PFSK-1 (cell line): ENCODE data around the gene USP30.

Source experiments
- FOXP2 ChIP-seq: optimal IDR thresholded peaks from 2 replicates; pipeline ENCODE3; 2011; ENCODE audit warnings: borderline replicate concordance, control low read depth, inconsistent platforms; ENCODE audit not compliant: insufficient read depth; ENCODE audit errors: extremely low read length, extremely low read depth
- POLR2AphosphoS5 ChIP-seq: IDR thresholded peaks from 2 replicates; pipeline ENCODE4 v1.6.1; 2012; ENCODE audit warnings: low read depth, mild to moderate bottlenecking, control low read depth, low read length, moderate library complexity
- REST ChIP-seq, 2 experiments: IDR thresholded peaks; 2 replicates each; pipeline versions ENCODE4 v1.6.1 to v1.8.0; 2011 to 2012; ENCODE audit warnings: low read depth in 2 of 2, low read length in 2 of 2, control low read depth in 1 of 2, inconsistent platforms in 1 of 2, mild to moderate bottlenecking in 1 of 2, moderate library complexity in 1 of 2; ENCODE audit not compliant: insufficient read depth in 1 of 2
- SIN3A ChIP-seq: IDR thresholded peaks from 2 replicates; pipeline ENCODE4 v1.6.1; 2012; ENCODE audit warnings: mild to moderate bottlenecking, low read length, moderate library complexity, borderline replicate concordance; ENCODE audit not compliant: insufficient read depth
- TAF1 ChIP-seq: IDR thresholded peaks from 2 replicates; pipeline ENCODE4 v1.6.1; 2012; ENCODE audit warnings: low read length, control low read depth, borderline replicate concordance; ENCODE audit not compliant: insufficient read depth

The USP30 gene

DNA sequence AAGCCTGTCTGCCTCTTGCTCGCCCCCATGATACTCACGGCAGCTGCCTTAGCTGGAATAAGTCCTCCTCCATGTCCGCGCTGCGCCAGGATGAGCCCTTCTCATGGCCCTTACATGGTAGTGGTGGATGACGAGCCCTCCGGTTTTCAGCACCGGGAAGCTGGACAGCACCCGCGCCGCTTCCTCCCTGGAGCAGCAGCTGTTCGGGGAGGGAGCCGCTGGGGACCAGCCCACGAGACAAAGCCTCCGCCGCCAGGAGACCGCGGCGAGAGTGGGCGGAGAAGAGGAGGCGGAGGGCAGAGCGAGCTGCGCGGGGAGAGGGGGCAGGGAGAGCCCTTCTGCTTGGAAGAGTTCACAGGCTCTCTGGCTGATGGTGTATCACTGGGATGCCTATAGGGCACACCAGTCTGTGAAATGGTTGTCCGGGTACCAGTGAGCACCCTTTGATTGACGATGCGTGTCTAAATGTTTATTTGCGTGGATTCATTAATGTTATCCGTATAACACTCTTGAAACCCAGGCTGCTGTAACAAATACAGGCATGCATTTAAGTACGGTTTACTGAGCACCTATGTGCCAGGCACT is 31.5 kb upstream of the USP30 start, which contains the start of gene SVOP:
Gene SVOP, minus strand, starts transcription at position 273 of the 585 bp plus-strand sequence. Its CDS starts 200 bp downstream, at position 73.
- TF ChIP-seq REST (IDR thresholded peaks at IDR 0.05; ENCODE audit: insufficient read depth in 1 of 2, low read depth in 2 of 2, low read length in 2 of 2): peak; percentile 98 to 99
- no peak for TF ChIP-seq TAF1
- no peak for TF ChIP-seq POLR2AphosphoS5
- peak; percentile 98 for TF ChIP-seq SIN3A
- peak; percentile 62 for TF ChIP-seq FOXP2

DNA sequence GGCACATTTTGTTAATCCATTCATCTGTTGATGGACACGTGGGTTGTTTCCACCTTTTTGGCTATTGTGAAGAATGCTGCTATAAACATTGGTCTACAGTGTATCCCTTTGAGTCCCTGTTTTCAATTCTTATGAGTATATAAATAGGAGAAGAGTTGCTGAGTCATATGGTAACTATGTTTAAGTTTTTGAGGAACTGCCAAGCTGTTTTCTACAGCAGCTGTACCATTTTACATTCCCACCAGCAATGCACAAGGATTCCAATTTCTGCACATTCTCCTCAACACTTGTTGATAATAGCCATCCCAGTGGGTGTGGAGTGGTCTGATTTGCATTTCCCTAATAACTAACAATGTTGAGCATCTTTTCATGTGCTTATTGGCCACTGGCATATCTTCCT is 24.6 kb upstream of the USP30 start:
- TF ChIP-seq POLR2AphosphoS5: no peak
- TF ChIP-seq REST (IDR thresholded peaks at IDR 0.05; ENCODE audit: insufficient read depth in 1 of 2, low read depth in 2 of 2, low read length in 2 of 2): no peak
- TF ChIP-seq FOXP2: no peak
- no peak for TF ChIP-seq TAF1
- TF ChIP-seq SIN3A: no peak

DNA sequence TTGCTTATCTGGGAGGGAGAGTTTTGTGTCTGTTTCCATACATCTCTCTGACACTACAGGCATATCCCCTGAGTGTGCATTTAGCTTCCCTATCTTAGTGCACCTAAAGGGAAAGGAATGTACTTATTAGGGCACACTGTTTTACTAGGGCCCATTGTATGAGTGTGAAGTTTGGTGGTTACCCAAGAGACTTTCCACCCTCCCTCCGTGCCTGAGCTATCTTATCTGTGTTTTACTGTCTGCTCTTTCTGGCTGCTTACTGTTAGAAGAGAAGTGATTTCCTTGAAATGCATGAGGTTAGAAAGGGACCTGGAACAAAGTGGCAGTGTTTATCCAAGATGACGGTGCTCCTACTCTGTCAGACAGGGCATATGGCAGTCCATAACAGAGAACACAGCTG is 23.0 kb upstream of the USP30 start:
- TF ChIP-seq FOXP2 (no peak), REST (IDR thresholded peaks at IDR 0.05; ENCODE audit: insufficient read depth in 1 of 2, low read depth in 2 of 2, low read length in 2 of 2) (no peak), SIN3A (no peak), TAF1 (no peak), POLR2AphosphoS5 (no peak)

GRCh38 chr12:109033239-109034196 is 18.9 kb upstream of the USP30 start:
- TF ChIP-seq SIN3A (no peak), FOXP2 (no peak), REST (IDR thresholded peaks at IDR 0.05; ENCODE audit: insufficient read depth in 1 of 2, low read depth in 2 of 2, low read length in 2 of 2) (no peak), POLR2AphosphoS5 (no peak), TAF1 (no peak)
